ENCODE data around the gene SAMD4A.

GRCh38 chr14:54622192-54622958 is 55.4 kb downstream of the SAMD4A start:
- TF ChIP-seq CTCF (IDR thresholded peaks at IDR 0.05): no peak
- no peak for TF ChIP-seq POLR2A (IDR thresholded peaks at IDR 0.05)
